CD4-positive, alpha-beta T cell (primary cell): ENCODE data around the gene DRC7. TPM values are rescaled to one million over a fixed set of nuclear protein-coding genes. Genes with fewer than 3 reads are reported as not detected.

Source experiments
- ATAC-seq: fragments of 200-7000 bp; cut with Tn5 transposase; one replicate; pipeline ENCODE4 v1.10.0; 2022; ENCODE audit warnings: mild to moderate bottlenecking; ENCODE audit not compliant: poor library complexity
- CTCF ChIA-PET: fragments of 350-600 bp; sonication (Branson Sonifier 250); formaldehyde crosslinking; loops from one replicate; lab custom pipeline; 2021; ENCODE audit warnings: antibody characterized with exemption, inconsistent platforms; lab: Charles Lee
- POLR2A ChIA-PET: fragments of 350-600 bp; sonication (Branson Sonifier 250); formaldehyde crosslinking; loops from one replicate; lab custom pipeline; 2021; ENCODE audit warnings: antibody characterized with exemption, inconsistent platforms; lab: Charles Lee
- DNase-seq, 14 experiments: peaks; one replicate each; pipeline ENCODE4 v3.0.0-alpha.2; 2013 to 2020; ENCODE audit warnings: mixed read lengths in 2 of 14
- H3K27ac ChIP-seq, 2 donors: one replicate each; pipeline versions ENCODE4 v1.5.1 to v1.7.0; 2013; ENCODE audit warnings: low read length in 2 of 2, low read depth in 1 of 2, mild to moderate bottlenecking in 1 of 2
- H3K27me3 ChIP-seq, 2 experiments: 1 replicate in 1 of 2; 2 replicates in 1 of 2; pipeline versions ENCODE4 v1.6.1 to v1.7.0; 2013; ENCODE audit warnings: low read length in 2 of 2, control low read depth in 1 of 2, mild to moderate bottlenecking in 1 of 2, moderate library complexity in 1 of 2; ENCODE audit not compliant: insufficient read depth in 2 of 2, control insufficient read depth in 1 of 2
- H3K36me3 ChIP-seq: one replicate; pipeline ENCODE4 v1.6.1; 2013; ENCODE audit warnings: low read length, control low read depth; ENCODE audit not compliant: insufficient read depth
- H3K4me1 ChIP-seq: one replicate; pipeline ENCODE4 v1.6.1; 2013; ENCODE audit warnings: low read length, control low read depth; ENCODE audit not compliant: insufficient read depth
- H3K4me3 ChIP-seq: one replicate; pipeline ENCODE4 v1.5.1; 2013; ENCODE audit warnings: mild to moderate bottlenecking, low read length, moderate library complexity
- H3K9me3 ChIP-seq, 2 experiments: 1 replicate in 1 of 2; 2 replicates in 1 of 2; pipeline versions ENCODE4 v1.6.1 to v1.7.0; 2013; ENCODE audit warnings: low read length in 2 of 2, mild to moderate bottlenecking in 2 of 2, control low read depth in 1 of 2, moderate library complexity in 1 of 2; ENCODE audit not compliant: control insufficient read depth in 1 of 2, insufficient read depth in 1 of 2
- H3K27ac Mint-ChIP-seq: one replicate; pipeline ENCODE4 v1.8.0; 2020; ENCODE audit warnings: mixed read lengths
- H3K27me3 Mint-ChIP-seq: one replicate; pipeline ENCODE4 v1.8.0; 2021; ENCODE audit warnings: mixed read lengths
- H3K36me3 Mint-ChIP-seq: one replicate; pipeline ENCODE4 v1.8.0; 2021; ENCODE audit warnings: low read depth, mixed read lengths
- H3K4me1 Mint-ChIP-seq: one replicate; pipeline ENCODE4 v1.8.0; 2021; ENCODE audit warnings: low read depth, mixed read lengths
- H3K4me3 Mint-ChIP-seq: one replicate; pipeline ENCODE4 v1.8.0; 2020; ENCODE audit warnings: mild to moderate bottlenecking, mixed read lengths
- H3K9me3 Mint-ChIP-seq: one replicate; pipeline ENCODE4 v1.8.0; 2020; ENCODE audit warnings: mixed read lengths
- CTCF ChIP-seq: fragments of 200-600 bp; IDR thresholded peaks from one replicate; pipeline ENCODE4 v1.8.0; 2022; ENCODE audit warnings: antibody characterized with exemption, mild to moderate bottlenecking
- intact Hi-C, 2 experiments: fragments of 100-400 bp; cut with DNase I in 1 of 2; cut with micrococcal nuclease in 1 of 2; formaldehyde crosslinking; loops; one replicate each; pipeline versions ENCODE4 v1.15.1 to v1.9.0; 2023 to 2025; cut with DNase I, micrococcal nuclease
- total RNA-seq, 174 experiments: library from RNA in 2 of 174; stranded (reverse) in 2 of 174; gene quantifications; one replicate each; pipeline ENCODE4 v1.2.3 and lab custom pipeline; 2021 to 2026

The DRC7 gene
- total RNA-seq, 2 experiments from 2014 or later: not detected

DNA sequence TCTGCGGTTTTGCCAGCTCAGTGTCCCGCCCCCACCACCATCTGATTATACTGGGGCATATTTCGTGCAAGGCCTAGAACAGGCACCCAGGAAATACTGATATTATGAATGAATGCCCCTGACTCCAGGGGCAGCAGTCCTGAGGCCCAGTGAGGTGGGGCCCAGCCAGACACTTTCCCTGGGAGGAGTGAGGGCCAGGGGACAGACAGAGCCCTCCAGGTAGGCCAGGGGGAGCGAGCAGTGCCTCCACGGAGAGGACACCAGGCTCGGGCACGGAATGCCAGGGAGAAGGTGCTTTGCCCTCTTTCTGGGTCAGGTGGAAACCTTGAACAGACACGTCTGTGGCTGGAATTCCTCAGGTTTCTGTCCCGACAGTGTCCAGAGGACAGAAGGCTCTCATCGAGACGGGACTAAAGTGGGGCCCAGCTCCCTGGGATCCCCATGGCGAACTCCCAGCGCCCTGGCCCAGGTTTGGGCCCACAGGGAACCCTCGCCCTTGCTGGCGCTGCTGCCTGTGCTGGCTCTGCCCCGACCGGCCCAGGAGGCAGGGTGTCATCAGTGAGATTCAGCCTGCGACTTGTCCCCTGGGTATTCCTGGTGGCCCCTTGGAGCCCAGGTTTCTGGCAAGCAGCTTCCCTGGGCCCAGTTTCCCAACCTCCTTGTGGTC is 45.3 kb downstream of the DRC7 start:
- no peak overlapping the region for H3K4me3 Mint-ChIP-seq
- Histone ChIP-seq H3K4me1 (peaks cover 21% of the 10 kb centered on the region), H3K4me3 (no peak overlapping the region), H3K36me3 (peaks cover 18% of the 10 kb centered on the region), H3K9me3 (no peaks in the 10 kb centered on the region), H3K27ac (no peak overlapping the region), H3K27me3 (no peaks in the 10 kb centered on the region)
- TF ChIP-seq CTCF: no peak
- CTCF ChIA-PET: interaction anchor here (1.2 kb wide), 1 partner anchor 18 kb away, joined by 3 read pairs; no protein-coding TSS in a partner anchor
- H3K36me3 Mint-ChIP-seq: peaks cover 38% of the 10 kb centered on the region
- DNase-seq (peak in 1 of 14 experiments; percentile 13), ATAC-seq (no peak)
- POLR2A ChIA-PET: no interaction called here
- H3K4me1 Mint-ChIP-seq: peaks cover 28% of the 10 kb centered on the region
- no peaks in the 10 kb centered on the region for H3K27me3 Mint-ChIP-seq
- intact Hi-C loops: loop anchor here (5.0 to 10.0 kb wide), 9 partner anchors 203 to 895 kb away; partner anchors contain the start of genes CFAP20 (in 2 of the 2), CCDC102A (in 1 of the 2), CSNK2A2 (in 1 of the 2) and HERPUD1 (in 1 of the 2)
- no peak overlapping the region for H3K27ac Mint-ChIP-seq
- no peaks in the 10 kb centered on the region for H3K9me3 Mint-ChIP-seq

- TF ChIP-seq CTCF: no peak
- Mint-ChIP-seq H3K4me3 (no peak overlapping the region), H3K4me1 (peaks cover 22% of the 10 kb centered on the region), H3K27me3 (no peaks in the 10 kb centered on the region), H3K9me3 (no peaks in the 10 kb centered on the region), H3K27ac (no peak overlapping the region), H3K36me3 (peaks cover 33% of the 10 kb centered on the region)
- peak in 1 of 14 experiments; percentile 15 for DNase-seq
- Histone ChIP-seq H3K4me1 (peaks cover 20% of the 10 kb centered on the region), H3K27me3 (no peaks in the 10 kb centered on the region), H3K4me3 (no peak overlapping the region), H3K27ac (no peak overlapping the region), H3K9me3 (no peaks in the 10 kb centered on the region), H3K36me3 (peaks cover 18% of the 10 kb centered on the region)
- POLR2A ChIA-PET: no interaction called here
- intact Hi-C loops: no loop called here
- ATAC-seq: no peak
- CTCF ChIA-PET: no interaction called here
Measured at GRCh38 chr16:57740423-57741071, 45.9 kb downstream of the DRC7 start.

- Mint-ChIP-seq H3K4me1 (peaks cover 12% of the 10 kb centered on the region), H3K27ac (no peak overlapping the region), H3K4me3 (no peak overlapping the region), H3K27me3 (no peaks in the 10 kb centered on the region), H3K36me3 (peaks cover 27% of the 10 kb centered on the region), H3K9me3 (no peaks in the 10 kb centered on the region)
- no peak for TF ChIP-seq CTCF
- no peak overlapping the region for H3K27ac ChIP-seq
- no peaks in the 10 kb centered on the region for H3K27me3 ChIP-seq
- peaks cover 10% of the 10 kb centered on the region for H3K4me1 ChIP-seq
- DNase-seq (no peak), ATAC-seq (no peak)
- ChIA-PET POLR2A (no interaction called here), CTCF (no interaction called here)
- intact Hi-C loops: no loop called here
- H3K4me3 ChIP-seq: no peak overlapping the region
- H3K36me3 ChIP-seq: peaks cover 18% of the 10 kb centered on the region
- H3K9me3 ChIP-seq: no peaks in the 10 kb centered on the region
Measured at GRCh38 chr16:57741660-57742191, 47.1 kb downstream of the DRC7 start.
